Stimulated activated naive CD4-positive, alpha-beta T cell treated with Interleukin-2 at 50 U/mL for 16 hours (primary cell): Measurements from ENCODE around the gene BAD.
"Not testable (repeated sequence)": the region's sequence is repeated elsewhere in the genome, so short reads cannot be mapped to it uniquely, and the experiment has no call there.

Experiments used
- DNase-seq: peaks from one replicate; lab custom pipeline; 2025; lab: John Stamatoyannopoulos, UW

The BAD gene

GRCh38 chr11:64314805-64315561, 30.5 kb upstream of the BAD start:
- no peak for DNase-seq

- no peak for DNase-seq
Measured at GRCh38 chr11:64314146-64314804, 29.8 kb upstream of the BAD start.

GRCh38 chr11:64313491-64314145, 29.2 kb upstream of the BAD start:
- DNase-seq = no peak

GRCh38 chr11:64312947-64313346, 28.5 kb upstream of the BAD start:
- no peak for DNase-seq

GRCh38 chr11:64307795-64308194, 23.3 kb upstream of the BAD start:
- DNase-seq = not testable (repeated sequence)

GRCh38 chr11:64306876-64307622, 22.6 kb upstream of the BAD start:
- no peak for DNase-seq

GRCh38 chr11:64306563-64306875, 22.1 kb upstream of the BAD start:
- no peak for DNase-seq

GRCh38 chr11:64305691-64306562, 21.5 kb upstream of the BAD start:
- DNase-seq = peak; percentile 66

GRCh38 chr11:64305075-64305690, 20.7 kb upstream of the BAD start, which contains the start of gene ESRRA:
ESRRA (plus strand) TSS chr11:64305524; CDS start chr11:64307180, 1,656 bp downstream.
- DNase-seq = peak; percentile 100

GRCh38 chr11:64304316-64305072, 20.0 kb upstream of the BAD start:
- DNase-seq = peak; percentile 90

- no peak for DNase-seq
Measured at GRCh38 chr11:64304032-64304315, 19.5 kb upstream of the BAD start.

- no peak for DNase-seq
Measured at GRCh38 chr11:64303109-64304031, 18.9 kb upstream of the BAD start.

GRCh38 chr11:64299847-64300648, 15.6 kb upstream of the BAD start, which contains the start of gene CATSPERZ:
CATSPERZ (plus strand) TSS chr11:64300358; CDS start chr11:64300411, 53 bp downstream.
- peak; percentile 9 for DNase-seq

GRCh38 chr11:64298966-64299846, 14.7 kb upstream of the BAD start:
- no peak for DNase-seq

GRCh38 chr11:64297699-64298358, 13.4 kb upstream of the BAD start:
- no peak for DNase-seq

- no peak for DNase-seq
Measured at GRCh38 chr11:64296830-64297698, 12.6 kb upstream of the BAD start.
